Stimulated activated CD8-positive, alpha-beta memory T cell treated with anti-CD3 and anti-CD28 coated beads, Interleukin-2, amount 100 ng/mL, for 48 hours (primary cell): ENCODE measurements around the gene MADCAM1.
A peak's percentile ranks its signal among the peaks of the same experiment; 100 is the strongest.
"Not testable (repeated sequence)": the region's sequence is repeated elsewhere in the genome, so short reads cannot be mapped to it uniquely, and the experiment has no call there.

Experiments used
- DNase-seq, 2 donors: peaks; one replicate each; pipeline ENCODE4 v3.0.0-alpha.2; 2020; ENCODE audit warnings: low read depth in 2 of 2

MADCAM1 gene

DNA sequence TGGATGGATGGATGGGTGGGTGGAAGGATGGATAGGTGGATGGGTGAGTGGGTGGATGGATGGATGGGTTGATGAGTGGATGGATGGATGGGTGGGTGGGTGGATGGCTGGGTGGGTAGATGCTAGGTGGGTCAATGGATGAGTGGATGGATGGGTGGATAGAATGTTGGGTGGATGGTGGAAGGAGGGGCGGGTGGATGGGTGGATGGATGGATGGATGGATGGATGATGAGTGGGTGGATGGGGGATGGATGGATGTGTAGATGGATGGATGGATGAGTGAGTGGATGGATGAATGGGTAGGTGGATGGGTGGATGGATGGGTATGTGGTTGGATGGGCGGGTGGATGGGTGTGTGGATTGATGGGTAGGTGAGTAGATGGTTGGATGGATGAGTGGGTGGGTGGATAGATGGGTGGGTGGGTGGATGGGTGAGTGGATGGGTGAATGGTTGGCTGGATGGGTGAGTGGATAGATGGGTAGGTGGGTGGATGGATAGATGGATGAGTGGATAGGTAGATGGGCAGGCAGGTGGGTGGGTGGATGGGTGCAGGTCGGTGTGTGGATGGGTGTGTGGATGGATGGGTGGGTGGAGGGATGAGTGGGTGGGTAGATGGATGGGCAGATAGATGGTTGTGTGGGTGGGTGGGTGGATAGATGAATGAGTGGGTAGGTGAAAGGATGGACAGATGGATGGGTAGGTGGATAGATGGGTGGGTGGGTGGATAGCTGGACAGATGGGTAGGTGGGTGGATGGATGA lies 31.1 kb upstream of the MADCAM1 start:
- DNase-seq = no peak

DNA sequence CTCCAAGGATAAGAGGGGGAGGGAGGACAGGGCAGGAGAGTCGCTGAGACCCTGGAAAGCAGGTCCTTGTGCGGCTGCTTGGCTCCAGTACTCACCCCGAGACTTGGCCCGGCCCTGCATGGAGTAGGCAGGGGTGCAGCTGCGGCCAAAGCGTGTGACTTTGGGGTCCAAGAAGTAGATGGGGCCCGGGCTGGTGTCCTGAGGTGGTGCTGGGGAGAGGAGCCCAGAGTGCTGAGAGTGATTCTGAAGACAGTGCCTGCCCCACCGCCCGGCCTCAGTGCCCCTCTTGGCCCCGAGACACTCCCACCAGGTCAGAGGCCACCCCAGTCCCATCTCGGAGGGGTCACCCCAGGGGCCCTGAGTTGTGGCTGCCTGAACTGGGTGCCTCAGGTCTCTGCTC lies 28.7 kb upstream of the MADCAM1 start:
- no peak for DNase-seq

GRCh38 chr19:468587-469256 lies 27.6 kb upstream of the MADCAM1 start:
- DNase-seq = no peak

GRCh38 chr19:469833-470232 lies 26.5 kb upstream of the MADCAM1 start:
- no peak for DNase-seq

DNA sequence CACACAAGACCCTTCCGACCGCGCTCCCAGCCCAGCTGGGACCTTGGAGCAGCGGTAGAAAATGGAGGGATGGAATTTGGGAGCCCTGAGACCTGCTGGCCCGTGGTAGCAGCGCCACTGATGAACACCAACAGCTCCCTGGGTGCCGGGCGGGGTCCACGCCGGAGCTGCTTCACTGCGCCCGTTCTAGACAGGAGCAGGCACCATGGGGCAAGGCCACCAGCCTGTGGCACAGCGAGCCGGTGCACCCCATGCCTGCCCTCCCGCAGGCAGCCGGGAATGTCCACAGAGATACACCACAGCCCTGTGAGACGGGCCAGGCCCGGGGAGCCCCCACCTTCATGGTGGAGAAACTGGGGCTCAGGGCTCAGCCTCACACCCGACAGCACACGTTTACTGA lies 25.6 kb upstream of the MADCAM1 start:
- no peak for DNase-seq

GRCh38 chr19:472005-472858 lies 24.1 kb upstream of the MADCAM1 start:
- DNase-seq = no peak

DNA sequence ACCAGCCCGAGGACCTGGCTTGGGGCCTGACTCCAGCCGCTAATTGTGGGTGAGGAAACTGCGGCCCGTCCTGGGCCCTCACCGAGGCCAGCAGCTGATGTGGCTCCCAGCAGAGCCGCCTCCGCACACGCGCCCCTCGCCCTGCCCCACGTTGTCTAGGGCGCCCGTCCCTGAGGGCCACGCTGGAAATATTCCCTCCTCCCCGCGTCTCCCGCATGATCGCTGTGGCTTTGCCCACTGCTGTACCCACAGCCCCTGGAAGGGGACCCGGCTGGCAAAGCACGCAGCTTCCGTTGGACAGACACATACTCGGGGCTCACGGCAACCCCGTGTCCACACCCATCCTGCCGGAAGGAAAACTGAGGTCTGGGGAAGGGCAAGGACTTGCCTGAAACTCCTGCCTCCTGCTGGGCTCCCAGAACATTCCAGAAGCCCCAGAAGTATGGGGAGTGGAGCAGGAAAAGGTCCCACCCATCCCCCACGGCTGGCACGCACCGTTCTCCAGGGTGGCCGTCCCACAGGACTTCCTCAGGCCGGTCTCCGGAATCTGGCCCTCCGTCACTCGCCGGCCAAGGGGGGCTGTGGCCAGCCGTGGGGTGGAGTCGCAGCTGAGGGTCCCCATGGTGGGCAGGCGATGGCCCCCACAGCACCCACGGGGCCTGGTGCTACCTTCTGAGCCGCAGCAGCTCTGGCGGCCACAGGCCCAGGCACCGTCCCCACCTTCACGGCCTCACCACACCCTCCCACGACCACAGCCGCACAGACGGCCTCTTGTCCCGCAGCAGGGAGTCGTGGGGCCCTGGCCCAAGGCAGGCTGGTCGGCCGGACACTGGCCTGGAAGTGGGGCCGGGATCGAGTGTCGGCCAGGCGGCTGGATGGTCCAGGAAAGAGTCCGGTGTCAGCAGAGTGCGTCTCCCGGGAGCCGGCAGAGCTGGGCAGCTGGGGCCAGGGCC lies 21.9 kb upstream of the MADCAM1 start:
- no peak for DNase-seq

GRCh38 chr19:475360-475759 lies 20.9 kb upstream of the MADCAM1 start:
- DNase-seq = no peak

GRCh38 chr19:478236-478903 lies 17.9 kb upstream of the MADCAM1 start:
- DNase-seq = no peak

- DNase-seq = no peak
These were observed 17.3 kb upstream of the MADCAM1 start for GRCh38 chr19:478976-479375.

DNA sequence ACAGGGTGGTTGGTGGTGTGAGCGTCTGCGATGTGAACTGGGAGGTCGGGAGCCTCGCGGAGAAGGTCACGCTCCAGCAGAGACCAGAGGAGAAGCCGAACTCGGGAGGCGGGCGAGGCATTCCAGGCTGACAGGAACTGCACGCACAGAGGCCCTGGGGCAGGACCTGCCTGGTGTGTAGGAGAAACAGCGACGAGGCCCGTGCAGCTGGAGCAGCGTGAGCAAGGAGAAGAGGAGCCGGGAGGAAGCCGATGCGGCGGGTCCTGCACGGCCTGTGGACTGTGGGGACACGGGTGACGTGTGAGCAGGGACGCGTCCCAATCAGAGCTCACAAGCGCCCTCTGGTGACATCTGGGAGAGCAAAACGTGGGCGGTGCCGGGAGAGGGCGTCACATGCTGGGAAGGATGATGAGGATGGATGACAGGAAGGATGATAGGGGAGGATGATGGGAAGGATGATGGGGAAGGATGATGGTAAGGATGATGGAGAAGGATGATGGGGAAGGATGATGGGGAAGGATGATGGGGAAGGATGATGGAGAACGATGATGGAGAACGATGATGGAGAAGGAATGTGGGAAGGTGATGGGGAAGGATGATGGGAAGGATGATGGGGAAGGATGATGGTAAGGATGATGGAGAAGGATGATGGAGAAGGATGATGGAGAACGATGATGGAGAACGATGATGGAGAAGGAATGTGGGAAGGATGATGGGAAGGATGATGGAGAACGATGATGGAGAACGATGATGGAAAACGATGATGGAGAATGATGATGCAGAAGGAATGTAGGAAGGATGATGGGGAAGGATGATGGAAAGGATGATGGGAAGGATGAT lies 16.1 kb upstream of the MADCAM1 start:
- peak in 1 of 2 donors; percentile 40 for DNase-seq

- DNase-seq = not testable (repeated sequence)
These were observed 15.2 kb upstream of the MADCAM1 start for GRCh38 chr19:481100-481499.

GRCh38 chr19:482186-483041 lies 13.9 kb upstream of the MADCAM1 start:
- DNase-seq = no peak

DNA sequence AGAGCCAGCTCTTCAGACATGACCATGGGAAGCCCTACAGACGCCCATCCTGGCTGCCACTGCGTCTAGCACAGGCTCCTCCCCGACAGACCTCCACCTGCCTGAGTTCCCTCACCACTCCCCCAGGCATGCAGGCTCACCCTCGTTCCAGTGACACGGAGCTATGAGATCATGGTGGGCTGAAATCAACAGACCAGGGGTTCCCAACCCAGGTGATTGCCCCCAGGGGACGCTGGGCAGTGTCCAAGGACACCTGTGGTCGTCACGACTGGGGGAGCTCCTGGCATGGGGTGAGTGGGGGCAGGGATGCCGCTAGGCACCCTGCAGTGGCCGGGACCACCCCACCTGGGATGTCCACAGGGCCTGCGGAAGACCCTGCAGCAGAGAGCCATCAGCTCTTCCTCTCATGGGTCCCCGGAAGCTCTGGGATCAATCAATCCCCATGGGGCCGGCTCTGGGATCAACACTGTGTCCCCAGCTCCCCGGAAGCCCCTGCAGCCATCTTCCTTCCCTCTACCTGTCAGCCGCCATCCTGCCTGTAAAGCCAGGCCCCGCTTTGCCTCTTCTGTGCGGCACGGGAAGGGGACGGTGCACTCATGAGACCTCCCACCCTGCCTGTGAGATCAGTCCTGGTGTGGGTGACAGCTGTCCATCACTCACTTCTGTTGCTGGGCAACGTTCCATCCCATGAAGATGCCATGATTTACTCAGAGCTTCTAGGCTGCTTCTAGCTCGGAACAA lies 12.8 kb upstream of the MADCAM1 start:
- no peak for DNase-seq

- DNase-seq = no peak
These were observed 11.8 kb upstream of the MADCAM1 start for GRCh38 chr19:484494-484893.

DNA sequence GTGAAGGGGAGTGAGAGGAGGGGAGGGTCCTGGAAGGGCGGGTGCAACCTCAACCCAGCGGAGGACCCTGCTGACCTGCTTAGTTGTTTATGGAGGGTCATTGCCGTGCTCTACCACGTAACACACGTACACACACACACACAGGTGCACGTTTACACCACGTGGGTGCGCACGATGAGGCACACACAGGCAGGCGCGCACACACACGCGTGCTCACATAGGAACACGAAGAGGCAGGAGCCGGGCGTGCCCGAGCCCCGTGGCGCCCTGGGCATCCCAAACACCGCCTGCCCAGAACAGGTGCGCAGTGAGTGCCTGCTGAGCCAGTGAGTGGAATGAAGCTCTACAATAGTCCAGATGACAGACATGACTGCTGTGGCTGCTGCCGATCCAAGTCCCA lies 11.2 kb upstream of the MADCAM1 start:
- no peak for DNase-seq

GRCh38 chr19:485583-486236 lies 10.6 kb upstream of the MADCAM1 start:
- DNase-seq = no peak
